Suprapubic skin (tissue), 4 donors: ENCODE results near the gene ACSL1.

Experiments used
- POLR2A ChIP-seq, 2 donors: fragments of 450-650 bp; IDR thresholded peaks; one replicate each; pipeline ENCODE4 v1.6.1; 2017; ENCODE audit warnings: antibody characterized with exemption in 2 of 2, mild to moderate bottlenecking in 2 of 2, moderate library complexity in 2 of 2
- POLR2AphosphoS5 ChIP-seq, 3 donors: sonication (generic); formaldehyde crosslinking; IDR thresholded peaks; one replicate each; pipeline ENCODE4 v1.6.1; 2017; ENCODE audit warnings: antibody characterized with exemption in 3 of 3
- TF ChIP-seq, protein P1 (sequence below), 2 donors: fragments of 200-600 bp in 1 of 2; fragments of 450-650 bp in 1 of 2; sonication (generic) in 1 of 2; IDR thresholded peaks; one replicate each; pipeline ENCODE4 v1.5.1; 2016 to 2019; ENCODE audit warnings: antibody characterized with exemption in 2 of 2, mild to moderate bottlenecking in 1 of 2, moderate library complexity in 1 of 2

DNA sequence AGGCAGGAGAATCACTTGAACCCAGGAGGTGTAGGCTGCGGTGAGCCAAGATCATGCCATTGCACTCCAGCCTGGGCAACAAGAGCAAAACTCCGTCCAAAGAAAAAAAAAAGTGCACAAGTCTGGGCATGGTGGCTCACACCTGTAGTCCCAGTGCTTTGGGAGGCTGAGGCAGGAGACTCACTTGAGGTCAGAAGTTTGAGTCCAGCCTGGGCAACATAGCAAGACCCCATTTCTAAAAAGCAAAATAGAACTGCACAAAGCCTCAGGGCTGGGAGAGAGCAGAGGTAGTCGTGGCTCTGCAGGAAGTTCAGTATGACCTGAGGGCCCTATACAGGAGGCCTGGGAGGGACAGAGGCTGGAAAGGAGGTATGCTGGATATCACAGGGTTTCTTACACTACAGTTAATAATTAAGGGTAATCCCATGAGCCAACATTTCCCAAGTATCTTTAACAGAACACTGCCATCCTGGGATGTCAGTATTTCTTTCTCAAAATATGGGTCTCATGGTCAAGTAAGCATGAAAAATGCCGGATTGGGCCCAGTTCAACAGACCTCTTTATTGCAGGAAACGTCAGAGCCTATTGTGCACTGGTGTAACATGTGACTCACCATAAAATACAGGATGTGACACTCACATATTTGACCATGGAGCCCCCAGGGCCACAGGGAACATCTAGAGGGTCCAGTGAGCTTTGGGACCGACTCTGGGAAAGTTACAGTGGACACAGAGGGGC is 37.8 kb downstream of the ACSL1 start:
- TF ChIP-seq, protein P1, sequence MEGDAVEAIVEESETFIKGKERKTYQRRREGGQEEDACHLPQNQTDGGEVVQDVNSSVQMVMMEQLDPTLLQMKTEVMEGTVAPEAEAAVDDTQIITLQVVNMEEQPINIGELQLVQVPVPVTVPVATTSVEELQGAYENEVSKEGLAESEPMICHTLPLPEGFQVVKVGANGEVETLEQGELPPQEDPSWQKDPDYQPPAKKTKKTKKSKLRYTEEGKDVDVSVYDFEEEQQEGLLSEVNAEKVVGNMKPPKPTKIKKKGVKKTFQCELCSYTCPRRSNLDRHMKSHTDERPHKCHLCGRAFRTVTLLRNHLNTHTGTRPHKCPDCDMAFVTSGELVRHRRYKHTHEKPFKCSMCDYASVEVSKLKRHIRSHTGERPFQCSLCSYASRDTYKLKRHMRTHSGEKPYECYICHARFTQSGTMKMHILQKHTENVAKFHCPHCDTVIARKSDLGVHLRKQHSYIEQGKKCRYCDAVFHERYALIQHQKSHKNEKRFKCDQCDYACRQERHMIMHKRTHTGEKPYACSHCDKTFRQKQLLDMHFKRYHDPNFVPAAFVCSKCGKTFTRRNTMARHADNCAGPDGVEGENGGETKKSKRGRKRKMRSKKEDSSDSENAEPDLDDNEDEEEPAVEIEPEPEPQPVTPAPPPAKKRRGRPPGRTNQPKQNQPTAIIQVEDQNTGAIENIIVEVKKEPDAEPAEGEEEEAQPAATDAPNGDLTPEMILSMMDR (IDR thresholded peaks at IDR 0.05): no peak
- TF ChIP-seq POLR2A (IDR thresholded peaks at IDR 0.05) (no peak), POLR2AphosphoS5 (IDR thresholded peaks at IDR 0.05) (no peak)
